ENCODE data around the gene FBXO46.

FBXO46 gene

GRCh38 chr19:45681391-45682015 lies 49.2 kb downstream of the FBXO46 start:
- peak; percentile 38 for DNase-seq (ENCODE audit: low read depth)

DNA sequence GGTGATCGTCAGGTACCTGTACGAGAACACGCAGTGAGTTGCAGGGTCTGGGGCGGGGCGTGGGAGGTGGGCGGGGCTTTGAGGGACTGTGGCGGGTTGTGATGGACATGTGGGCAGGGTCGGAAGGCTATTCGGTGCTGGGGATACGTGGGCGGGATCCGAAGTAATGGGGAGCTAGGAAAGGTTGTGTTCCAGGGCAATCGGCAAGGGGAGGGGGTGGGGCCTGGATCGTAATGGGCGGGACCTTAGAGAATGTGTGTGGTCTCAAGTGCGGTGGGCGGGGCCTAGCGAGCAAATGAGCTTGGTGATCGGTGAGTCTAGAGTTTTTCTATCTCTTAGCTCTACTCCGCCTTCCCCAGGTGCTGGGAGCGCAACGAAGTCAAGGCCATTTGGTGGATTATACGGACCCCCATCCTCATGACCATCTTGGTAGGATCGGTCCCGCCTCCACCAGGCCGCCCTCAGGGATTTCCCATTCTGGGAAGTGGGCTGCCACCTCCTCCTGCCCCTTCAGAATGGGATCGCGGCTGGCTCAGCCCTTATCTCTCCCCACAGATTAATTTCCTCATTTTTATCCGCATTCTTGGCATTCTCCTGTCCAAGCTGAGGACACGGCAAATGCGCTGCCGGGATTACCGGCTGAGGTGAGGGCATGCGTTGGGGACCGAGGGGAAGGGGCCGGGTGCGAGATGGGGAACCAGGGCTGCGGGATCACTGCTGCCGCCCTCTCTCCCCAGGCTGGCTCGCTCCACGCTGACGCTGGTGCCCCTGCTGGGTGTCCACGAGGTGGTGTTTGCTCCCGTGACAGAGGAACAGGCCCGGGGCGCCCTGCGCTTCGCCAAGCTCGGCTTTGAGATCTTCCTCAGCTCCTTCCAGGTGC lies 53.1 kb downstream of the FBXO46 start:
- DNase-seq (ENCODE audit: low read depth), result no peak

GRCh38 chr19:45676851-45677263 lies 53.8 kb downstream of the FBXO46 start:
- DNase-seq (ENCODE audit: low read depth), result no peak

- DNase-seq (ENCODE audit: low read depth), result no peak
Measured at GRCh38 chr19:45674946-45675345, 55.8 kb downstream of the FBXO46 start.

- no peak for DNase-seq (ENCODE audit: low read depth)
Measured at GRCh38 chr19:45670670-45671453, 59.8 kb downstream of the FBXO46 start.

GRCh38 chr19:45668342-45668871 lies 62.3 kb downstream of the FBXO46 start:
- DNase-seq (ENCODE audit: low read depth), result no peak

DNA sequence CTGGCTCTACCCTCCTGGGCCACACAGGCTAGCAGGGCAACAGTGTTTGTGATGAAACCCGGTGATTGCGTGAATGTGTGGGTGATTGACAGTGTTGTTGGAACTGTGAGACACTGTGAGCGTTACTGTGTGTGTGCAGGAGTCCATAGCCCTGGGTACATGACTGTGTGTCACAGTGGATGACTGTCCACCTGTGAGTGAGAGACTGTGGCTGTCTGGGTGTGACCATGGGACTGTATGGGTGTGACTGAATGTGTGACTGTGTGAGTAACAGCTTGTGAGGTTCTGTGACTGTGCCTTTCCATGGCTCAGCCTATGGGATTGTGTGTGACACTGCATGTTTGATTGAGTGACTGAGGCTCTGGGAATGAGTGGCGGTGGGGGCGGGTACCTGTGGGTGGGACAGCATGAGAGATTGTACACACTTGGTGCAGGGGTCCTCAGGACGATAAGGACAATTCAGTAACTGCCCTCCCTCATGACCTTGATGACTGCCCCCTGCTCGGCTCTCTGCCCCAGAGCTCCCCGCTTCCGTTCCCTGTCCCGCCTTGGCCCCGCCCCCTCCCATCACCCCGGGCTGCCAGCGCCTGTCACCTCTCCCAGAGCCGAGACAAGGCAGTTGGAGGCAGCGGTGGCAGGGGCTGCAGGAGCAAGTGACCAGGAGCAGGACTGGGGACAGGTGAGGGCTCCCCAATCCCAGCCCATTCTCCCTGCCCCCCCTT lies 62.9 kb downstream of the FBXO46 start, which contains the start of gene GIPR:
Gene GIPR, plus strand, starts transcription at position 602 of the 722 bp plus-strand sequence. CDS start 1,300 bp downstream, outside the sequence.
- DNase-seq (ENCODE audit: low read depth), result no peak

- DNase-seq (ENCODE audit: low read depth), result no peak
Measured at GRCh38 chr19:45664575-45664974, 66.1 kb downstream of the FBXO46 start.

DNA sequence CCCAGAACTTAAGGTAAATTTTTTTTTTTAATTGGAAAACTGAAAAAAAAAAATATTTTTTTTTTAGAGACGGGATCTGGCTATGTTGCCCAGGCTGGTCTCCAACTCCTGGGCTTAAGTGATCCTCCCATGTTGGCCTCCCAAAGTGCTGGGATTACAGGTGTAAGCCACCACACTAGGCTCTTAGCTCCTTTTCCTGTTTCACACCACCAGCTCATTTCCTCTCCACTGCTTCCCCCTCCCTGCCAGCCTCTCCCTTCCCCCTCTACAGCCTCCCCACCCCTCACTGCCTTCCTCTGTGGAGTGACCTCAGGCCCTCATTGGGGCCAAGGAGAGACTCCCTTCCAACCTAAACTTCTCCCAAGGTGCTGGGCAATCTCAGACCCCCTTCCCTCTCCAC lies 66.9 kb downstream of the FBXO46 start:
- DNase-seq (ENCODE audit: low read depth), result no peak

GRCh38 chr19:45660636-45661035 lies 70.1 kb downstream of the FBXO46 start:
- no peak for DNase-seq (ENCODE audit: low read depth)
